Tibial nerve (tissue), 4 donors: ENCODE measurements around the gene URM1.

Experiments used
- CTCF ChIP-seq, 5 experiments: fragments of 200-600 bp in 3 of 5; fragments of 450-650 bp in 2 of 5; sonication (generic) in 3 of 5; IDR thresholded peaks; one replicate each; pipeline ENCODE4 v1.5.1; 2016 to 2019; ENCODE audit warnings: antibody characterized with exemption in 5 of 5, mild to moderate bottlenecking in 3 of 5, moderate library complexity in 2 of 5
- EP300 ChIP-seq, 2 donors: sonication (generic); formaldehyde crosslinking; IDR thresholded peaks; one replicate each; pipeline ENCODE4 v1.6.1; 2017; ENCODE audit warnings: antibody characterized with exemption in 2 of 2, mild to moderate bottlenecking in 1 of 2
- POLR2A ChIP-seq, 2 donors: fragments of 450-650 bp; IDR thresholded peaks; one replicate each; pipeline ENCODE4 v1.6.1; 2017; ENCODE audit warnings: antibody characterized with exemption in 2 of 2, mild to moderate bottlenecking in 2 of 2, moderate library complexity in 2 of 2

DNA sequence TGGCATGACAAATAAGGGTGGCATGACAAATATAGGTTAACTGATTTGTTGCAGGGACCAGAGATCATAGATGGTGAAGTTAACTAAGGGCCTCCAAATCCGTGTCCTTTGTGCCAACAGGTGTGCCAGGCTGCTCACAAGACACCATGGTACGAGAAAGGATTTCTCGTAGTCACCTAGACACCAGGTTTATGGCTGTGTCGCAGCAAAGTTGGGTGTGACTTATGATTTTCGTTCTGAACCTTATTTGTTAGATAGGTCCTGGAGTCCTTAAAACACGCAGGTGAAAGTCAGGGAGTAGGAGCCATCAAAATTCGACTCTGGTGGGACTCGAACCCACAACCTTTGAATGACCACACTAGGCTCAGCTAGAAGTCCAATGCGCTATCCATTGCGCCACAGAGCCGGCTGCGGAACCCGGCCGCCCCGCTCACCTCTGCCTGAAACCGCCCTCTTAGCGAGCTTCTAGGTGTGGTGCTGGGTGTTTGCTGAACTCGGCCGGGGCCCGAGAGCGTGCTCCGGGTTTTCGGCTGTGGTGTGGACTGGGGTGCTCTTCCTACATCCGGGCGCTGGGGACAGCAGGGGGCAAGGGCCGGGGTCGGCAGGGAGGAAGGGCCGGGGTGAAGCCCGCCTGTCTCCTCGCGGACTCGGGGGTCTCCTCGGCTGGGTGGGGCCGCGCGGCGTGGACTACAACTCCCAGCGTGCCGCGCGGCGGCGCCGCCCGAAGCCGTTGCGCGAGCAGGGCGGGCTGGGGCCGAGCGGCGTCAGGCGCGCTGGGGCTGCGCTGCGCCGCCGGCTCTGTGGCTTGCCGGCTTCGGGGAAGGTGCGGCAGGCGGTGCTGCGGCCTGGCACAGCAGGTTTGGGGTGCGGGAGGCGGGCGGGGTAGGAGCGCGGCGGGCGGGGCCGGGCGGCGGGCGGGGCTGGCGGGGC, 31.1 kb upstream of the URM1 start, which contains the start of gene SLC27A4:
- TF ChIP-seq CTCF (IDR thresholded peaks at IDR 0.05) (peak in 1 of 5 experiments; percentile 14), POLR2A (IDR thresholded peaks at IDR 0.05) (peak in 1 of 2 donors; percentile 21), EP300 (IDR thresholded peaks at IDR 0.05) (no peak)
